Liver (tissue), 3 donors: ENCODE results near the gene CHD5.

Experiments used
- EGR1 ChIP-seq, 2 donors: IDR thresholded peaks; 2 replicates each; pipeline ENCODE4 v1.6.1; 2016 to 2018; ENCODE audit warnings: antibody characterized with exemption in 2 of 2, low read depth in 2 of 2
- RXRA ChIP-seq, 2 donors: IDR thresholded peaks; 2 replicates each; pipeline ENCODE4 v1.6.1; 2017 to 2018; ENCODE audit warnings: antibody characterized with exemption in 2 of 2, mild to moderate bottlenecking in 1 of 2
- TF ChIP-seq, protein P1 (sequence below): fragments of 150-350 bp; IDR thresholded peaks from 2 replicates; pipeline ENCODE4 v1.5.1; 2017; ENCODE audit warnings: improper control_type of control experiment, low read depth, low read length; ENCODE audit not compliant: missing input control
- TF ChIP-seq, protein P2 (sequence below): IDR thresholded peaks from 2 replicates; pipeline ENCODE4 v1.6.1; 2016; ENCODE audit warnings: antibody characterized with exemption
- donor health status: healthy.
- donor health status: healthy.

DNA sequence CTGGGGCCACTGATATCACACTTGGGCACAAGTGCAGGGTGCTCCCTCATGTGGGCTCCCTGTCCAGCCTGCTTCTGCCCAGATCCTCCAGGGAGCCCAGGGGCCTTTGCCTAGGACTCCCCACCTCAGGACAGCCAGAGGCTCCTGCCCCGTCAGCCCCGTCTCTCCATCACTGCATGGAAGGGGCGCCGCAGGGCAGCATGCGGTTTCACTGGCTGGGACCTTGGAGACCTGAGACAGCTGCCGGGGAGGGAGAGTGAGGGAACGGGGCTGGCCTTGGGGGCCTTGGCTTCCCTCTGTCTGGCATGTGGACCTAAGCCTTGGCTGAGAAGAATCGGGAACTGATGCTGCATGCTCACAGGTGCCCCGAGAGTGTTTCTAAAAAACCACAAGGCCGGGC, 87.9 kb downstream of the CHD5 start:
- TF ChIP-seq, protein P1, sequence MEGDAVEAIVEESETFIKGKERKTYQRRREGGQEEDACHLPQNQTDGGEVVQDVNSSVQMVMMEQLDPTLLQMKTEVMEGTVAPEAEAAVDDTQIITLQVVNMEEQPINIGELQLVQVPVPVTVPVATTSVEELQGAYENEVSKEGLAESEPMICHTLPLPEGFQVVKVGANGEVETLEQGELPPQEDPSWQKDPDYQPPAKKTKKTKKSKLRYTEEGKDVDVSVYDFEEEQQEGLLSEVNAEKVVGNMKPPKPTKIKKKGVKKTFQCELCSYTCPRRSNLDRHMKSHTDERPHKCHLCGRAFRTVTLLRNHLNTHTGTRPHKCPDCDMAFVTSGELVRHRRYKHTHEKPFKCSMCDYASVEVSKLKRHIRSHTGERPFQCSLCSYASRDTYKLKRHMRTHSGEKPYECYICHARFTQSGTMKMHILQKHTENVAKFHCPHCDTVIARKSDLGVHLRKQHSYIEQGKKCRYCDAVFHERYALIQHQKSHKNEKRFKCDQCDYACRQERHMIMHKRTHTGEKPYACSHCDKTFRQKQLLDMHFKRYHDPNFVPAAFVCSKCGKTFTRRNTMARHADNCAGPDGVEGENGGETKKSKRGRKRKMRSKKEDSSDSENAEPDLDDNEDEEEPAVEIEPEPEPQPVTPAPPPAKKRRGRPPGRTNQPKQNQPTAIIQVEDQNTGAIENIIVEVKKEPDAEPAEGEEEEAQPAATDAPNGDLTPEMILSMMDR: no peak
- TF ChIP-seq RXRA (IDR thresholded peaks at IDR 0.05) (no peak), EGR1 (IDR thresholded peaks at IDR 0.05; ENCODE audit: low read depth in 2 of 2) (no peak)
- TF ChIP-seq, protein P2, sequence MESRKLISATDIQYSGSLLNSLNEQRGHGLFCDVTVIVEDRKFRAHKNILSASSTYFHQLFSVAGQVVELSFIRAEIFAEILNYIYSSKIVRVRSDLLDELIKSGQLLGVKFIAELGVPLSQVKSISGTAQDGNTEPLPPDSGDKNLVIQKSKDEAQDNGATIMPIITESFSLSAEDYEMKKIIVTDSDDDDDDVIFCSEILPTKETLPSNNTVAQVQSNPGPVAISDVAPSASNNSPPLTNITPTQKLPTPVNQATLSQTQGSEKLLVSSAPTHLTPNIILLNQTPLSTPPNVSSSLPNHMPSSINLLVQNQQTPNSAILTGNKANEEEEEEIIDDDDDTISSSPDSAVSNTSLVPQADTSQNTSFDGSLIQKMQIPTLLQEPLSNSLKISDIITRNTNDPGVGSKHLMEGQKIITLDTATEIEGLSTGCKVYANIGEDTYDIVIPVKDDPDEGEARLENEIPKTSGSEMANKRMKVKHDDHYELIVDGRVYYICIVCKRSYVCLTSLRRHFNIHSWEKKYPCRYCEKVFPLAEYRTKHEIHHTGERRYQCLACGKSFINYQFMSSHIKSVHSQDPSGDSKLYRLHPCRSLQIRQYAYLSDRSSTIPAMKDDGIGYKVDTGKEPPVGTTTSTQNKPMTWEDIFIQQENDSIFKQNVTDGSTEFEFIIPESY: no peak
